GM21381 (cell line): ENCODE data around the gene RRP1.

Experiments
- ATAC-seq: cut with Tn5 transposase; IDR thresholded peaks from one replicate; pipeline ENCODE4 v1.9.1; 2021; ENCODE audit warnings: mild to moderate bottlenecking, moderate library complexity; ENCODE audit not compliant: unreplicated experiment

Gene RRP1

GRCh38 chr21:43775190-43775589 is 14.2 kb upstream of the RRP1 start:
- ATAC-seq = no peak

- ATAC-seq = peak; percentile 72
Observed at GRCh38 chr21:43775795-43776430, 13.5 kb upstream of the RRP1 start, which contains the start of gene CSTB. Gene CSTB, minus strand, starts transcription at chr21:43776308. Its CDS starts 39 bp downstream, at chr21:43776269.

GRCh38 chr21:43777953-43778352 is 11.4 kb upstream of the RRP1 start:
- ATAC-seq = no peak

GRCh38 chr21:43778469-43779335 is 10.7 kb upstream of the RRP1 start:
- no peak for ATAC-seq

- no peak for ATAC-seq
Observed at GRCh38 chr21:43779660-43780059, 9.7 kb upstream of the RRP1 start.

GRCh38 chr21:43781846-43782245 is 7.5 kb upstream of the RRP1 start:
- no peak for ATAC-seq

GRCh38 chr21:43782431-43783097 is 6.8 kb upstream of the RRP1 start:
- no peak for ATAC-seq

- no peak for ATAC-seq
Observed at GRCh38 chr21:43783098-43783700, 6.2 kb upstream of the RRP1 start.

- no peak for ATAC-seq
Observed at GRCh38 chr21:43785134-43785533, 4.2 kb upstream of the RRP1 start.

- ATAC-seq = no peak
Observed at GRCh38 chr21:43786300-43786806, 3.0 kb upstream of the RRP1 start.

GRCh38 chr21:43786807-43787440 is 2.5 kb upstream of the RRP1 start:
- no peak for ATAC-seq

GRCh38 chr21:43790010-43790524 is 690 bp downstream of the RRP1 start:
- ATAC-seq = no peak

GRCh38 chr21:43792406-43792805 is 3.0 kb downstream of the RRP1 start:
- no peak for ATAC-seq

GRCh38 chr21:43793243-43793642 is 3.9 kb downstream of the RRP1 start:
- no peak for ATAC-seq

GRCh38 chr21:43794311-43794710 is 4.9 kb downstream of the RRP1 start:
- no peak for ATAC-seq

GRCh38 chr21:43794857-43795256 is 5.5 kb downstream of the RRP1 start:
- no peak for ATAC-seq

GRCh38 chr21:43797415-43797814 is 8.0 kb downstream of the RRP1 start:
- ATAC-seq = no peak

- ATAC-seq = no peak
Observed at GRCh38 chr21:43797925-43798715, 8.7 kb downstream of the RRP1 start.

GRCh38 chr21:43799301-43799840 is 10.0 kb downstream of the RRP1 start:
- ATAC-seq = no peak
